Measurements from ENCODE around the gene EPC1. TPM values are rescaled to one million over a fixed set of nuclear protein-coding genes. Genes with fewer than 3 reads are reported as not detected.
A peak's percentile ranks its signal among the peaks of the same experiment; 100 is the strongest.

The EPC1 gene
- total RNA-seq, 1 donor from 2014 or later, result 25.7 TPM

DNA sequence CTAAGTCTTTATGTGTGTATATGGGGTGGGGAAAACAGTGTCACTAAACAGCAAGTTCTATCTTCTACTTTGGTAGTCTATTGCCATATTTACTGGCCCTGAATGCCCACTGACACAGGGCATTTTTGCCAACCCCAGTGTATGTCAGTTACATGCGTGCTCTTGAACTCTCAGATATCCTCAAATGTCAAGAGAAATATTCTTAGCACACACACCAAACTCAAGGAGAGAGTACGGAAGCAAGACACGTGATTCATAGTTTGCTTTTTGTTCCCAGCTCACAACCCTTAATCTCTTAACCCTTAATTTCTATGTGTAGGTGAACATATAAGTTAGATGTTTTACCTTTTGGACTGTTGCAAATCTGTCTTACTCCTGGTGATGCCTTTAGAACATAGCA is 39.3 kb downstream of the EPC1 start:
- Histone ChIP-seq H3K36me3 (ENCODE audit: insufficient read depth, low read length) (peaks cover 25% of the 10 kb centered on the region), H3K4me3 (ENCODE audit: insufficient read depth, low read depth, low read length) (no peak overlapping the region), H3K9me3 (ENCODE audit: insufficient read depth, low read depth, low read length) (no peaks in the 10 kb centered on the region), H2AFZ (ENCODE audit: low read depth, low read length) (no peak overlapping the region), H3K9ac (ENCODE audit: low read length) (no peak overlapping the region), H3K27me3 (ENCODE audit: insufficient read depth, low read length) (no peaks in the 10 kb centered on the region), H3K27ac (ENCODE audit: low read depth, low read length) (no peak overlapping the region), H4K20me1 (ENCODE audit: insufficient read depth, low read length) (peaks cover 80% of the 10 kb centered on the region), H3K4me1 (ENCODE audit: insufficient read depth, low read length) (no peaks in the 10 kb centered on the region), H3K4me2 (ENCODE audit: low read length) (no peak overlapping the region), H3K79me2 (ENCODE audit: insufficient read depth, low read length) (peaks cover 97% of the 10 kb centered on the region)
- TF ChIP-seq EZH2 (IDR thresholded peaks at IDR 0.05; ENCODE audit: insufficient read depth, low read length), result no peak
- TF ChIP-seq, protein P1, sequence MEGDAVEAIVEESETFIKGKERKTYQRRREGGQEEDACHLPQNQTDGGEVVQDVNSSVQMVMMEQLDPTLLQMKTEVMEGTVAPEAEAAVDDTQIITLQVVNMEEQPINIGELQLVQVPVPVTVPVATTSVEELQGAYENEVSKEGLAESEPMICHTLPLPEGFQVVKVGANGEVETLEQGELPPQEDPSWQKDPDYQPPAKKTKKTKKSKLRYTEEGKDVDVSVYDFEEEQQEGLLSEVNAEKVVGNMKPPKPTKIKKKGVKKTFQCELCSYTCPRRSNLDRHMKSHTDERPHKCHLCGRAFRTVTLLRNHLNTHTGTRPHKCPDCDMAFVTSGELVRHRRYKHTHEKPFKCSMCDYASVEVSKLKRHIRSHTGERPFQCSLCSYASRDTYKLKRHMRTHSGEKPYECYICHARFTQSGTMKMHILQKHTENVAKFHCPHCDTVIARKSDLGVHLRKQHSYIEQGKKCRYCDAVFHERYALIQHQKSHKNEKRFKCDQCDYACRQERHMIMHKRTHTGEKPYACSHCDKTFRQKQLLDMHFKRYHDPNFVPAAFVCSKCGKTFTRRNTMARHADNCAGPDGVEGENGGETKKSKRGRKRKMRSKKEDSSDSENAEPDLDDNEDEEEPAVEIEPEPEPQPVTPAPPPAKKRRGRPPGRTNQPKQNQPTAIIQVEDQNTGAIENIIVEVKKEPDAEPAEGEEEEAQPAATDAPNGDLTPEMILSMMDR (IDR thresholded peaks at IDR 0.05; ENCODE audit: insufficient read depth, low read depth, low read length), result no peak
- no peak for DNase-seq (ENCODE audit: low read depth)
- FAIRE-seq, result no peak
- H3K27me3 Mint-ChIP-seq (ENCODE audit: low read depth, unreplicated experiment), result no peaks in the 10 kb centered on the region
- H3K9me3 Mint-ChIP-seq (ENCODE audit: unreplicated experiment), result no peaks in the 10 kb centered on the region
- H3K4me1 Mint-ChIP-seq (ENCODE audit: low read depth, unreplicated experiment), result peaks cover 12% of the 10 kb centered on the region
- H3K4me3 Mint-ChIP-seq (ENCODE audit: unreplicated experiment), result no peak overlapping the region
- H3K27ac Mint-ChIP-seq (ENCODE audit: unreplicated experiment), result no peak overlapping the region
- peaks cover 3% of the 10 kb centered on the region for H3K36me3 Mint-ChIP-seq (ENCODE audit: low read depth, unreplicated experiment)

DNA sequence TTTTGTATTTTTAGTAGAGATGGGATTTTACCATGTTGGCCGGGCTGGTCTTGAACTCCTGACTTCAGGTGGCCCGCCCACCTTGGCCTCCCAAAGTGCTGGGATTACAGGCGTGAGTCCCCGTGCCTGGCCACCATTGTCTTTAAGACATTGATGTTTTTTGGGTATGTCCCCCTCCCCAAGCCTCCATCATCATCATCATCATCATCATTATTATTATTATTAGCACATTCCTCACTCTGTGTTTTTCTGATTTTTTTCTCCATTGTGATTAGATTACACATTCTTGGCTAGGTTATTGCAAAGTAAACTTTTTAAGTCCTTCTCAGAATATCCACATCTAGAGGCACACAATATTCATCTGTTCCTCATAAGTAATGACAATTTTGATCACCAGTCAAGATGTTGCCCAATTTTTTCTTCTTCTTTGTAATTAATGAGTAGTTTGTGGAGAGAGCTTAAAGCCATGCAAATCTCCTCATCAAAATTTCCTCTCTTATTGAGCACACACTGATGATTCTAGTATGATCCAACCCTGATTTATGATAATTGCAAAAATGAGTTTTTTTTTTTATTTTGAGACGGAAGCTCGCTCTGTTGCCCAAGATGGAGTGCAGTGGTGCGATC is 47.5 kb downstream of the EPC1 start:
- Mint-ChIP-seq H3K27me3 (ENCODE audit: low read depth, unreplicated experiment) (no peaks in the 10 kb centered on the region), H3K4me3 (ENCODE audit: unreplicated experiment) (no peak overlapping the region), H3K4me1 (ENCODE audit: low read depth, unreplicated experiment) (peaks cover 6% of the 10 kb centered on the region), H3K27ac (ENCODE audit: unreplicated experiment) (no peak overlapping the region), H3K9me3 (ENCODE audit: unreplicated experiment) (no peaks in the 10 kb centered on the region), H3K36me3 (ENCODE audit: low read depth, unreplicated experiment) (peaks cover 5% of the 10 kb centered on the region)
- no peak overlapping the region for H3K4me3 ChIP-seq (ENCODE audit: insufficient read depth, low read depth, low read length)
- no peaks in the 10 kb centered on the region for H3K27me3 ChIP-seq (ENCODE audit: insufficient read depth, low read length)
- no peak overlapping the region for H3K4me2 ChIP-seq (ENCODE audit: low read length)
- no peak overlapping the region for H3K27ac ChIP-seq (ENCODE audit: low read depth, low read length)
- H4K20me1 ChIP-seq (ENCODE audit: insufficient read depth, low read length), result peaks cover 83% of the 10 kb centered on the region
- H2AFZ ChIP-seq (ENCODE audit: low read depth, low read length), result no peak overlapping the region
- peaks cover 92% of the 10 kb centered on the region for H3K79me2 ChIP-seq (ENCODE audit: insufficient read depth, low read length)
- no peak for DNase-seq (ENCODE audit: low read depth)
- peaks cover 13% of the 10 kb centered on the region for H3K36me3 ChIP-seq (ENCODE audit: insufficient read depth, low read length)
- TF ChIP-seq, protein P1 (IDR thresholded peaks at IDR 0.05; ENCODE audit: insufficient read depth, low read depth, low read length), result no peak
- peaks cover 7% of the 10 kb centered on the region for H3K4me1 ChIP-seq (ENCODE audit: insufficient read depth, low read length)
- H3K9me3 ChIP-seq (ENCODE audit: insufficient read depth, low read depth, low read length), result no peaks in the 10 kb centered on the region
- H3K9ac ChIP-seq (ENCODE audit: low read length), result no peak overlapping the region
- no peak for FAIRE-seq

DNA sequence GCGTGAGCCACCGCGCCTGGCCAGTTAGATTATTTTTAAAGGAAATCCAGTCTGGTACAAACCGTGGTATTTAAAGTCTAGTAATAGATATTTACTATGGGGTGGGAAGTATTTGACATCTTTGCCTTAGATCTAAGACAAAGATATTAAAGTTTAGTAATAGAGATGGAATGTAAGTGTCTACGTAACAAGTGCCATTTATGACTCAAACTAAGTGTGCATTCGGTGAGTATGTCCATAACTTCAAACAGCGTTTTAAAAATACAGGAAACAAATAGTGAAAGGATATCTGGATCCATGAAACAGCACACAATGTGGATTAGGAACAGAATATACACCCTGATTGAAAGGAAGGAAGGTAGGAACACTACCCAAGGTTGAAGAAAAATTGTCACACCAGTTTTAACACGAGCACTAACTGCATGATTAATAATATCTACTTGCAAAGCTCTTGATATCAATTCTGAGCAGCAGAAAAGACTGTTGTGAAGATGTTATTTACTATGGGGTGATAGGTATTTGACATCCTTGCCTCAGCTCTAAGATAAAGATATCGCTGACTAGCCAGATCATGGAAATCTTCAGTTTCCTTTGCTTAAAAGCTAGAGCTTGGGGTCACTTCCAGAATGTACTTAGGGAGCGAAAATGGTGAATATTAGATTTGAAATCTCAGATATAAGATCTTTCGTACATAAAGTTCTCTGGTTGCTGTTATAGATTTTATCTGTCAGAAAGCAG is 48.7 kb downstream of the EPC1 start:
- no peaks in the 10 kb centered on the region for H3K27me3 ChIP-seq (ENCODE audit: insufficient read depth, low read length)
- peaks cover 1% of the 10 kb centered on the region for H3K36me3 ChIP-seq (ENCODE audit: insufficient read depth, low read length)
- no peak overlapping the region for H3K4me3 Mint-ChIP-seq (ENCODE audit: unreplicated experiment)
- no peaks in the 10 kb centered on the region for H3K9me3 Mint-ChIP-seq (ENCODE audit: unreplicated experiment)
- H3K27me3 Mint-ChIP-seq (ENCODE audit: low read depth, unreplicated experiment), result no peaks in the 10 kb centered on the region
- peaks cover 7% of the 10 kb centered on the region for H3K4me1 ChIP-seq (ENCODE audit: insufficient read depth, low read length)
- H2AFZ ChIP-seq (ENCODE audit: low read depth, low read length), result no peak overlapping the region
- H4K20me1 ChIP-seq (ENCODE audit: insufficient read depth, low read length), result peaks cover 82% of the 10 kb centered on the region
- H3K4me1 Mint-ChIP-seq (ENCODE audit: low read depth, unreplicated experiment), result peaks cover 6% of the 10 kb centered on the region
- H3K9ac ChIP-seq (ENCODE audit: low read length), result peak overlapping the region; percentile 50
- DNase-seq (ENCODE audit: low read depth), result peak; percentile 90
- H3K36me3 Mint-ChIP-seq (ENCODE audit: low read depth, unreplicated experiment), result peaks cover 2% of the 10 kb centered on the region
- H3K4me2 ChIP-seq (ENCODE audit: low read length), result peak overlapping the region; percentile 73
- no peak overlapping the region for H3K27ac Mint-ChIP-seq (ENCODE audit: unreplicated experiment)
- no peak for TF ChIP-seq EZH2 (IDR thresholded peaks at IDR 0.05; ENCODE audit: insufficient read depth, low read length)
- TF ChIP-seq, protein P1 (IDR thresholded peaks at IDR 0.05; ENCODE audit: insufficient read depth, low read depth, low read length), result no peak
- H3K27ac ChIP-seq (ENCODE audit: low read depth, low read length), result peak overlapping the region; percentile 73
- peaks cover 92% of the 10 kb centered on the region for H3K79me2 ChIP-seq (ENCODE audit: insufficient read depth, low read length)
- no peak overlapping the region for H3K4me3 ChIP-seq (ENCODE audit: insufficient read depth, low read depth, low read length)
- H3K9me3 ChIP-seq (ENCODE audit: insufficient read depth, low read depth, low read length), result no peaks in the 10 kb centered on the region
- FAIRE-seq, result no peak
